Body of pancreas (tissue), 4 donors: ENCODE data around the gene DUS3L.

Source experiments
- POLR2A ChIP-seq, 3 donors: fragments of 450-650 bp; IDR thresholded peaks; one replicate each; pipeline ENCODE4 v1.6.1; 2016; ENCODE audit warnings: antibody characterized with exemption in 3 of 3, mild to moderate bottlenecking in 2 of 3
- TF ChIP-seq, protein P1 (sequence below), 7 experiments: fragments of 450-650 bp in 4 of 7; fragments of 200-600 bp in 3 of 7; sonication (generic) in 3 of 7; IDR thresholded peaks; one replicate each; pipeline ENCODE4 v1.5.1; 2016 to 2019; ENCODE audit warnings: antibody characterized with exemption in 7 of 7

- TF ChIP-seq, protein P1, sequence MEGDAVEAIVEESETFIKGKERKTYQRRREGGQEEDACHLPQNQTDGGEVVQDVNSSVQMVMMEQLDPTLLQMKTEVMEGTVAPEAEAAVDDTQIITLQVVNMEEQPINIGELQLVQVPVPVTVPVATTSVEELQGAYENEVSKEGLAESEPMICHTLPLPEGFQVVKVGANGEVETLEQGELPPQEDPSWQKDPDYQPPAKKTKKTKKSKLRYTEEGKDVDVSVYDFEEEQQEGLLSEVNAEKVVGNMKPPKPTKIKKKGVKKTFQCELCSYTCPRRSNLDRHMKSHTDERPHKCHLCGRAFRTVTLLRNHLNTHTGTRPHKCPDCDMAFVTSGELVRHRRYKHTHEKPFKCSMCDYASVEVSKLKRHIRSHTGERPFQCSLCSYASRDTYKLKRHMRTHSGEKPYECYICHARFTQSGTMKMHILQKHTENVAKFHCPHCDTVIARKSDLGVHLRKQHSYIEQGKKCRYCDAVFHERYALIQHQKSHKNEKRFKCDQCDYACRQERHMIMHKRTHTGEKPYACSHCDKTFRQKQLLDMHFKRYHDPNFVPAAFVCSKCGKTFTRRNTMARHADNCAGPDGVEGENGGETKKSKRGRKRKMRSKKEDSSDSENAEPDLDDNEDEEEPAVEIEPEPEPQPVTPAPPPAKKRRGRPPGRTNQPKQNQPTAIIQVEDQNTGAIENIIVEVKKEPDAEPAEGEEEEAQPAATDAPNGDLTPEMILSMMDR (IDR thresholded peaks at IDR 0.05) = no peak
- TF ChIP-seq POLR2A (IDR thresholded peaks at IDR 0.05) = no peak
These were observed 1.3 kb upstream of the DUS3L start for GRCh38 chr19:5792224-5792623.
